IMR-90 (cell line): ENCODE results near the gene ASPN. TPM values are rescaled to one million over a fixed set of nuclear protein-coding genes. Genes with fewer than 3 reads are reported as not detected.

Experiments used
- microRNA-seq, 2 experiments: library from miRNA; stranded (forward) in 1 of 2; unstranded in 1 of 2; fragments of 10-50 nt in 1 of 2; fragments of <30 nt in 1 of 2; gene quantifications in 1 of 2; microRNA quantifications in 1 of 2; one replicate each; pipeline versions ENCODE3 to v1.1.0; 2013 to 2020; ENCODE audit not compliant: insufficient read depth in 1 of 2, insufficient read length in 1 of 2, unreplicated experiment in 1 of 2
- polyA plus RNA-seq, 3 experiments: library from polyadenylated mRNA; depleted of rRNA; stranded (reverse); fragments of >200 nt; gene quantifications; 2 replicates each; pipeline ENCODE4 v1.2.3, GENCODE V29; 2012; ENCODE audit warnings: low replicate concordance in 1 of 3
- small RNA-seq, 5 experiments: library from RNA; depleted of rRNA; stranded (forward); fragments of <200 nt; gene quantifications; one replicate each; pipeline ENCODE3, GENCODE V24; 2012
- total RNA-seq: library from RNA; depleted of rRNA; stranded (reverse); fragments of >200 nt; gene quantifications from 2 replicates; pipeline ENCODE4 v1.2.3, GENCODE V29; 2012; rRNA removed

ASPN gene
- total and polyA plus RNA-seq, 2 of the 4 experiments (the other 2 are of a cell fraction), result under 0.01 to 0.09 TPM

Small RNA genes within 50 kb of the gene (microRNA-seq; reads per million reads assigned to microRNA genes)
- gene MIR4670, result 0 reads per million in 2 experiments

Small RNA genes within 50 kb of the gene (small RNA-seq; reads per million reads assigned to genes)
- 0 reads per million in 5 experiments for gene MIR4670

Other genes starting within 250 kb of the ASPN start
- 383 and 414 TPM in 2 replicates for gene IARS1, start 188.8 kb downstream of the ASPN start, total RNA-seq
- gene IARS1, start 188.8 kb downstream of the ASPN start, polyA plus RNA-seq (2012; rRNA removed), result 64.1 and 85.3 TPM in 2 replicates
- 18.3 and 23.6 TPM in 2 replicates for gene NOL8, start 157.2 kb downstream of the ASPN start, total RNA-seq
- gene NOL8, start 157.2 kb downstream of the ASPN start, polyA plus RNA-seq (2012; rRNA removed), result 7.4 and 10.1 TPM in 2 replicates
- 1.4 and 3.6 TPM in 2 replicates for gene CENPP, start 156.6 kb downstream of the ASPN start, total RNA-seq
- gene CENPP, start 156.6 kb downstream of the ASPN start, polyA plus RNA-seq (2012; rRNA removed), result 0.90 and 2.0 TPM in 2 replicates
- gene OGN, start 77.9 kb downstream of the ASPN start, total RNA-seq, result under 0.01 TPM in 1 of 2 replicates, not detected in the other
- 0.10 TPM in 1 of 2 replicates, not detected in the other for gene OGN, start 77.9 kb downstream of the ASPN start, polyA plus RNA-seq (2012; rRNA removed)
- gene OMD, start 58.0 kb downstream of the ASPN start, total RNA-seq, result not detected in 2 replicates
- not detected in 2 replicates for gene OMD, start 58.0 kb downstream of the ASPN start, polyA plus RNA-seq (2012; rRNA removed)
- gene ECM2, start 53.5 kb upstream of the ASPN start, total RNA-seq, result under 0.01 and 0.36 TPM in 2 replicates
- gene ECM2, start 53.5 kb upstream of the ASPN start, polyA plus RNA-seq (2012; rRNA removed), result 0.26 TPM in 2 replicates
- gene IPPK, start 187.6 kb upstream of the ASPN start, total RNA-seq, result 25.1 and 27.5 TPM in 2 replicates
- gene IPPK, start 187.6 kb upstream of the ASPN start, polyA plus RNA-seq (2012; rRNA removed), result 25.3 and 26.8 TPM in 2 replicates